WTC11 (cell line): ENCODE results near the gene SRPRA. TPM values are rescaled to one million over a fixed set of nuclear protein-coding genes. Genes with fewer than 3 reads are reported as not detected.
"Not testable (repeated sequence)": the region's sequence is repeated elsewhere in the genome, so short reads cannot be mapped to it uniquely, and the experiment has no call there.

Source experiments
- ATAC-seq: fragments of 200-7000 bp; cut with Tn5 transposase; 2 replicates; pipeline ENCODE4 v1.10.0; 2021; ENCODE audit warnings: mild to moderate bottlenecking, moderate library complexity
- CTCF ChIA-PET: fragments of 300-600 bp; sonication (Branson Sonifier 250); formaldehyde crosslinking; loops from one replicate; lab custom pipeline; 2021; ENCODE audit warnings: antibody characterized with exemption; lab: Charles Lee
- POLR2A ChIA-PET: fragments of 350-600 bp; sonication (Branson Sonifier 250); formaldehyde crosslinking; loops from one replicate; lab custom pipeline; 2021; ENCODE audit warnings: antibody characterized with exemption; lab: Charles Lee
- DNase-seq: peaks from one replicate; pipeline ENCODE4 v3.0.0; 2021; ENCODE audit warnings: low spot score
- H3K27ac Mint-ChIP-seq: 2 replicates; pipeline ENCODE4 v1.8.0; 2021; ENCODE audit warnings: mixed read lengths
- H3K27me3 Mint-ChIP-seq: 2 replicates; pipeline ENCODE4 v1.8.0; 2021; ENCODE audit warnings: low read depth, mild to moderate bottlenecking, moderate library complexity, mixed read lengths
- H3K36me3 Mint-ChIP-seq: 2 replicates; pipeline ENCODE4 v1.8.0; 2021; ENCODE audit warnings: mixed read lengths
- H3K4me1 Mint-ChIP-seq: 2 replicates; pipeline ENCODE4 v1.8.0; 2022; ENCODE audit warnings: mixed read lengths
- H3K4me3 Mint-ChIP-seq: 2 replicates; pipeline ENCODE4 v1.8.0; 2021; ENCODE audit warnings: mild to moderate bottlenecking, moderate library complexity, mixed read lengths
- H3K9me3 Mint-ChIP-seq: 2 replicates; pipeline ENCODE4 v1.8.0; 2021; ENCODE audit warnings: mixed read lengths
- ATF2 ChIP-seq: sonication (generic); formaldehyde crosslinking; IDR thresholded peaks from 2 replicates; pipeline ENCODE4 v1.8.1; 2022; ENCODE audit warnings: low read depth, missing genetic modification reagents, borderline replicate concordance
- CBFB ChIP-seq: sonication (generic); formaldehyde crosslinking; IDR thresholded peaks from 2 replicates; pipeline ENCODE4 v1.8.1; 2022; ENCODE audit warnings: mild to moderate bottlenecking, low read depth, missing genetic modification reagents
- CREM ChIP-seq: sonication (generic); formaldehyde crosslinking; IDR thresholded peaks from 2 replicates; pipeline ENCODE4 v1.8.1; 2022; ENCODE audit warnings: mild to moderate bottlenecking, missing genetic modification reagents, moderate library complexity
- ELF4 ChIP-seq: sonication (generic); formaldehyde crosslinking; IDR thresholded peaks from 2 replicates; pipeline ENCODE4 v1.8.1; 2022; ENCODE audit warnings: low read depth, mild to moderate bottlenecking, moderate library complexity, missing genetic modification reagents
- FOXJ3 ChIP-seq: sonication (generic); formaldehyde crosslinking; IDR thresholded peaks from 2 replicates; pipeline ENCODE4 v1.9.0; 2021; ENCODE audit warnings: missing genetic modification reagents, mild to moderate bottlenecking, borderline replicate concordance
- GTF2I ChIP-seq: fragments of 250-450 bp; sonication (Bioruptor Pico); conservative IDR thresholded peaks from 2 replicates; pipeline ENCODE4 v1.4.0; 2021; ENCODE audit warnings: mild to moderate bottlenecking
- HMGA2 ChIP-seq: fragments of 250-450 bp; sonication (Bioruptor Pico); IDR thresholded peaks from 2 replicates; pipeline ENCODE4 v1.4.0; 2021; ENCODE audit warnings: mild to moderate bottlenecking, moderate library complexity
- MLX ChIP-seq: sonication (generic); formaldehyde crosslinking; IDR thresholded peaks from 2 replicates; pipeline ENCODE4 v1.8.1; 2023; ENCODE audit warnings: mild to moderate bottlenecking, missing genetic modification reagents, moderate library complexity
- MXD4 ChIP-seq: fragments of 250-450 bp; sonication (Bioruptor Pico); IDR thresholded peaks from 2 replicates; pipeline ENCODE4 v1.8.0; 2021; ENCODE audit warnings: mild to moderate bottlenecking, moderate library complexity, borderline replicate concordance
- NFYB ChIP-seq: sonication (generic); formaldehyde crosslinking; conservative IDR thresholded peaks from 2 replicates; pipeline ENCODE4 v1.8.0; 2022; ENCODE audit warnings: low read depth, missing genetic modification reagents
- NR3C1 ChIP-seq: sonication (generic); formaldehyde crosslinking; conservative IDR thresholded peaks from 2 replicates; pipeline ENCODE4 v1.8.1; 2023; ENCODE audit warnings: low read depth, mild to moderate bottlenecking, missing genetic modification reagents
- TEAD4 ChIP-seq: sonication (generic); formaldehyde crosslinking; IDR thresholded peaks from 2 replicates; pipeline ENCODE4 v1.8.0; 2022; ENCODE audit warnings: mild to moderate bottlenecking, missing genetic modification reagents
- ZBTB43 ChIP-seq: sonication (generic); formaldehyde crosslinking; IDR thresholded peaks from 2 replicates; pipeline ENCODE4 v1.8.1; 2023; ENCODE audit warnings: mild to moderate bottlenecking, missing genetic modification reagents
- ZNF232 ChIP-seq: sonication (generic); formaldehyde crosslinking; IDR thresholded peaks from 2 replicates; pipeline ENCODE4 v1.8.0; 2022; ENCODE audit warnings: mild to moderate bottlenecking, missing genetic modification reagents
- ZNF512 ChIP-seq: sonication (generic); formaldehyde crosslinking; IDR thresholded peaks from 2 replicates; pipeline ENCODE4 v1.8.1; 2022; ENCODE audit warnings: missing genetic modification reagents, borderline replicate concordance
- total RNA-seq: library from RNA; stranded (reverse); gene quantifications from 3 replicates; pipeline ENCODE4 v1.2.3, GENCODE V29; 2021
- TF ChIP-seq, protein P1 (sequence below): sonication (generic); formaldehyde crosslinking; IDR thresholded peaks from 2 replicates; pipeline ENCODE4 v1.8.1; 2022; ENCODE audit warnings: mild to moderate bottlenecking, missing genetic modification reagents, moderate library complexity, borderline replicate concordance
- TF ChIP-seq, protein P2 (sequence below): sonication (generic); formaldehyde crosslinking; IDR thresholded peaks from 2 replicates; pipeline ENCODE4 v1.8.0; 2022; ENCODE audit warnings: mild to moderate bottlenecking, missing genetic modification reagents
- TF ChIP-seq, protein P3 (sequence below): sonication (generic); formaldehyde crosslinking; IDR thresholded peaks from 2 replicates; pipeline ENCODE4 v1.8.0; 2022; ENCODE audit warnings: mild to moderate bottlenecking, missing genetic modification reagents
- TF ChIP-seq, protein P4 (sequence below): sonication (generic); formaldehyde crosslinking; IDR thresholded peaks from 2 replicates; pipeline ENCODE4 v1.8.1; 2023; ENCODE audit warnings: mild to moderate bottlenecking, moderate library complexity, missing genetic modification reagents
- TF ChIP-seq, protein P5 (sequence below): sonication (generic); formaldehyde crosslinking; IDR thresholded peaks from 2 replicates; pipeline ENCODE4 v1.8.1; 2022; ENCODE audit warnings: mild to moderate bottlenecking, moderate library complexity, missing genetic modification reagents

SRPRA gene
- total RNA-seq, 1 experiment from 2014 or later: 64.7 TPM

DNA sequence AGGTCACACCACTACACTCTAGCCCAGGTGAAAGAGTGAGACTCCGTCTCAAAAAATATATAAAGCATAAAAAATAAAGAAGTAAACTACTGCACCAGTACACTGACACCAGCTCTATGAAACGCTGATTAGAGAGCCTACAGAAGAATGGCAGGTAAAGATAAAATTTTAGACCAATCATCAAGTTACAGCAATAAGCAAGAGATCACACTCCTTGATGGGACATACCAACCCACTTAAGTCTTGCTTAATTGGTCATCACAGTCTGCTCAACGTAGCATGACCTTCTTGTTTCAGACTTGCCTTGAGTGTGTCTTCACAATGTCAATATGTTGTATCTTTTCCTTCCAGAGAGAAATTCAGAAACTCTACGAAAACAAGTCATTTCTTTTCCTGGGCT lies 12.5 kb downstream of the SRPRA start (continued):
- TF ChIP-seq ATF2 (CRISPR knock-in tag) (no peak), ELF4 (CRISPR knock-in tag) (no peak)
- TF ChIP-seq, protein P1, sequence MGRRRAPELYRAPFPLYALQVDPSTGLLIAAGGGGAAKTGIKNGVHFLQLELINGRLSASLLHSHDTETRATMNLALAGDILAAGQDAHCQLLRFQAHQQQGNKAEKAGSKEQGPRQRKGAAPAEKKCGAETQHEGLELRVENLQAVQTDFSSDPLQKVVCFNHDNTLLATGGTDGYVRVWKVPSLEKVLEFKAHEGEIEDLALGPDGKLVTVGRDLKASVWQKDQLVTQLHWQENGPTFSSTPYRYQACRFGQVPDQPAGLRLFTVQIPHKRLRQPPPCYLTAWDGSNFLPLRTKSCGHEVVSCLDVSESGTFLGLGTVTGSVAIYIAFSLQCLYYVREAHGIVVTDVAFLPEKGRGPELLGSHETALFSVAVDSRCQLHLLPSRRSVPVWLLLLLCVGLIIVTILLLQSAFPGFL: no peak
- TF ChIP-seq, protein P2, sequence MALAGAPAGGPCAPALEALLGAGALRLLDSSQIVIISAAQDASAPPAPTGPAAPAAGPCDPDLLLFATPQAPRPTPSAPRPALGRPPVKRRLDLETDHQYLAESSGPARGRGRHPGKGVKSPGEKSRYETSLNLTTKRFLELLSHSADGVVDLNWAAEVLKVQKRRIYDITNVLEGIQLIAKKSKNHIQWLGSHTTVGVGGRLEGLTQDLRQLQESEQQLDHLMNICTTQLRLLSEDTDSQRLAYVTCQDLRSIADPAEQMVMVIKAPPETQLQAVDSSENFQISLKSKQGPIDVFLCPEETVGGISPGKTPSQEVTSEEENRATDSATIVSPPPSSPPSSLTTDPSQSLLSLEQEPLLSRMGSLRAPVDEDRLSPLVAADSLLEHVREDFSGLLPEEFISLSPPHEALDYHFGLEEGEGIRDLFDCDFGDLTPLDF (CRISPR knock-in tag): no peak
- TF ChIP-seq, protein P3, sequence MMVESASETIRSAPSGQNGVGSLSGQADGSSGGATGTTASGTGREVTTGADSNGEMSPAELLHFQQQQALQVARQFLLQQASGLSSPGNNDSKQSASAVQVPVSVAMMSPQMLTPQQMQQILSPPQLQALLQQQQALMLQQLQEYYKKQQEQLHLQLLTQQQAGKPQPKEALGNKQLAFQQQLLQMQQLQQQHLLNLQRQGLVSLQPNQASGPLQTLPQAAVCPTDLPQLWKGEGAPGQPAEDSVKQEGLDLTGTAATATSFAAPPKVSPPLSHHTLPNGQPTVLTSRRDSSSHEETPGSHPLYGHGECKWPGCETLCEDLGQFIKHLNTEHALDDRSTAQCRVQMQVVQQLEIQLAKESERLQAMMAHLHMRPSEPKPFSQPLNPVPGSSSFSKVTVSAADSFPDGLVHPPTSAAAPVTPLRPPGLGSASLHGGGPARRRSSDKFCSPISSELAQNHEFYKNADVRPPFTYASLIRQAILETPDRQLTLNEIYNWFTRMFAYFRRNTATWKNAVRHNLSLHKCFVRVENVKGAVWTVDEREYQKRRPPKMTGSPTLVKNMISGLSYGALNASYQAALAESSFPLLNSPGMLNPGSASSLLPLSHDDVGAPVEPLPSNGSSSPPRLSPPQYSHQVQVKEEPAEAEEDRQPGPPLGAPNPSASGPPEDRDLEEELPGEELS (CRISPR knock-in tag): no peak

DNA sequence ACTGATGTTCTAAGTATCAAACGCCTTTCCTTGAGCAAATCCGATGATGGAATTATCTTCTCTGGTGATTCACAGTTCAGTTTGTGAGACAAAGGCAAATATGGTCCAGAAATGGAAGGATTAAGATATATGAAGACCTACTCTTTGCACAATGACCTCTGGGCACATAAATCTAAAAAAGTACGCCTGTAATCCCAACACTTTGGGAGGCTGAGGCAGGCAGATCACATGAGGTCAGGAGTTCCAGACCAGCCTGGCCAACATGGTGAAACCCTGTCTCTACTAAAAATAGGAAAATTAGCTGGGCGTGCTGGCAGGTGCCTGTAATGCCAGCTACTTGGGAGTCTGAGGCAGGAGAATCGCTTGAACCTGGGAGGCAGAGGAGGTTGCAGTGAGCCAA lies 13.2 kb downstream of the SRPRA start:
- CTCF ChIA-PET, H3K4me3 Mint-ChIP-seq, ATAC-seq, DNase-seq, H3K27me3 Mint-ChIP-seq, H3K27ac Mint-ChIP-seq, H3K9me3 Mint-ChIP-seq, POLR2A ChIA-PET, H3K4me1 Mint-ChIP-seq: not testable (repeated sequence)
- H3K36me3 Mint-ChIP-seq: peaks cover 61% of the 10 kb centered on the region

- H3K27ac Mint-ChIP-seq: no peak overlapping the region
- no peaks in the 10 kb centered on the region for H3K27me3 Mint-ChIP-seq
- peaks cover 64% of the 10 kb centered on the region for H3K36me3 Mint-ChIP-seq
- ATAC-seq: no peak
- H3K4me1 Mint-ChIP-seq: no peaks in the 10 kb centered on the region
- no peak for TF ChIP-seq GTF2I (CRISPR knock-in tag)
- TF ChIP-seq ZBTB43: no peak
- TF ChIP-seq NFYB (CRISPR knock-in tag): no peak
- no peak for TF ChIP-seq CBFB (CRISPR knock-in tag)
- no peak for TF ChIP-seq ZNF232
- no peak for TF ChIP-seq CREM (CRISPR knock-in tag)
- TF ChIP-seq, protein P4, sequence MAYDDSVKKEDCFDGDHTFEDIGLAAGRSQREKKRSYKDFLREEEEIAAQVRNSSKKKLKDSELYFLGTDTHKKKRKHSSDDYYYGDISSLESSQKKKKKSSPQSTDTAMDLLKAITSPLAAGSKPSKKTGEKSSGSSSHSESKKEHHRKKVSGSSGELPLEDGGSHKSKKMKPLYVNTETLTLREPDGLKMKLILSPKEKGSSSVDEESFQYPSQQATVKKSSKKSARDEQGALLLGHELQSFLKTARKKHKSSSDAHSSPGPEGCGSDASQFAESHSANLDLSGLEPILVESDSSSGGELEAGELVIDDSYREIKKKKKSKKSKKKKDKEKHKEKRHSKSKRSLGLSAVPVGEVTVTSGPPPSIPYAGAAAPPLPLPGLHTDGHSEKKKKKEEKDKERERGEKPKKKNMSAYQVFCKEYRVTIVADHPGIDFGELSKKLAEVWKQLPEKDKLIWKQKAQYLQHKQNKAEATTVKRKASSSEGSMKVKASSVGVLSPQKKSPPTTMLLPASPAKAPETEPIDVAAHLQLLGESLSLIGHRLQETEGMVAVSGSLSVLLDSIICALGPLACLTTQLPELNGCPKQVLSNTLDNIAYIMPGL (CRISPR knock-in tag): no peak
- no peak for TF ChIP-seq FOXJ3 (CRISPR knock-in tag)
- TF ChIP-seq MXD4 (CRISPR knock-in tag): no peak
- TF ChIP-seq MLX (CRISPR knock-in tag): no peak
- TF ChIP-seq, protein P5, sequence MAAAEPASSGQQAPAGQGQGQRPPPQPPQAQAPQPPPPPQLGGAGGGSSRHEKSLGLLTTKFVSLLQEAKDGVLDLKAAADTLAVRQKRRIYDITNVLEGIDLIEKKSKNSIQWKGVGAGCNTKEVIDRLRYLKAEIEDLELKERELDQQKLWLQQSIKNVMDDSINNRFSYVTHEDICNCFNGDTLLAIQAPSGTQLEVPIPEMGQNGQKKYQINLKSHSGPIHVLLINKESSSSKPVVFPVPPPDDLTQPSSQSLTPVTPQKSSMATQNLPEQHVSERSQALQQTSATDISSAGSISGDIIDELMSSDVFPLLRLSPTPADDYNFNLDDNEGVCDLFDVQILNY (CRISPR knock-in tag): no peak
- no peak for TF ChIP-seq HMGA2 (CRISPR knock-in tag)
- no peak for TF ChIP-seq NR3C1 (CRISPR knock-in tag)
- no peak for TF ChIP-seq TEAD4
- TF ChIP-seq ZNF512 (CRISPR knock-in tag): no peak
- H3K9me3 Mint-ChIP-seq: no peaks in the 10 kb centered on the region
- ChIA-PET POLR2A (interaction anchor here (0.6 kb wide), 1 partner anchor 673 kb away, joined by 3 read pairs; no protein-coding TSS in a partner anchor), CTCF (no interaction called here)
- no peak overlapping the region for H3K4me3 Mint-ChIP-seq
- DNase-seq: no peak
Measured at GRCh38 chr11:126254819-126255218, 13.9 kb downstream of the SRPRA start.
